Measurements from ENCODE around the gene SLC25A23. TPM values are rescaled to one million over a fixed set of nuclear protein-coding genes. Genes with fewer than 3 reads are reported as not detected.

SLC25A23 gene
- total and polyA plus RNA-seq, 10 of the 15 experiments (the other 5 are each of a cell fraction or from before 2014, with no cell fraction given): 10.2 to 85.8 (median 50.0) TPM

- FAIRE-seq: no peak
- in situ Hi-C loops (cut with MboI): no loop called here
- Histone ChIP-seq H3K9me3 (replicated peaks; ENCODE audit: control insufficient read depth, insufficient read depth, low read length) (no peaks in the 10 kb centered on the region), H3K27me3 (replicated peaks in 1 of 2; ENCODE audit: control insufficient read depth in 2 of 2, insufficient read depth in 2 of 2, low read length in 1 of 2) (peaks cover 0 to 2% of the 10 kb centered on the region in 2 experiments; a peak in 3 of 4 replicates), H3K4me2 (ENCODE audit: control insufficient read depth, insufficient read depth) (peak overlapping the region; percentile 87; the same call in 1 of the 2 replicates), H3K27ac (ENCODE audit: control insufficient read depth, insufficient read depth) (no peak overlapping the region), H3K4me3 (no peak overlapping the region), H3K9ac (ENCODE audit: control insufficient read depth, insufficient read depth, low read length) (no peak overlapping the region), H4K20me1 (ENCODE audit: control insufficient read depth, insufficient read depth) (no peaks in the 10 kb centered on the region), H2AFZ (ENCODE audit: control insufficient read depth, low read depth, low read length) (no peak overlapping the region), H3K79me2 (ENCODE audit: control insufficient read depth, insufficient read depth, low read length) (no peaks in the 10 kb centered on the region), H3K36me3 (ENCODE audit: control insufficient read depth in 2 of 2, insufficient read depth in 2 of 2, low read length in 1 of 2) (no peaks in the 10 kb centered on the region), H3K4me1 (ENCODE audit: control insufficient read depth, insufficient read depth, low read length) (peaks cover 2% of the 10 kb centered on the region)
- CTCF ChIA-PET: interaction anchor here (1.9 kb wide), 1 partner anchor 19 kb away, joined by 12 read pairs; the partner anchor contains the start of gene DENND1C
- RAD21 ChIA-PET (ENCODE audit: unreplicated experiment): interaction anchor here (0.7 to 1.2 kb wide), 2 partner anchors 251 to 362 kb away, joined by 3 to 4 read pairs; no protein-coding TSS in a partner anchor
- POLR2A ChIA-PET: interaction anchor here (1.6 kb wide), 1 partner anchor 11 kb away, joined by 4 read pairs; no protein-coding TSS in a partner anchor
- DNase-seq (ENCODE audit: low read depth, low spot score): no peak
- no TSS peak for BruUV-seq (replicated peaks)
- TF ChIP-seq RB1 (IDR thresholded peaks at IDR 0.05; ENCODE audit: borderline replicate concordance) (no peak), ESRRA (IDR thresholded peaks at IDR 0.05; ENCODE audit: low read length) (no peak), NRF1 (conservative IDR thresholded peaks at IDR 0.05; ENCODE audit: low read depth, low read length) (no peak), ASH2L (IDR thresholded peaks at IDR 0.05; ENCODE audit: borderline replicate concordance, low read depth) (no peak), BCL11A (IDR thresholded peaks at IDR 0.05; ENCODE audit: low read depth, low read length) (no peak), CHD4 (IDR thresholded peaks at IDR 0.05) (no peak), SMAD5 (IDR thresholded peaks at IDR 0.05; ENCODE audit: low read depth) (no peak), YBX1 (IDR thresholded peaks at IDR 0.05) (no peak), KAT2A (conservative IDR thresholded peaks at IDR 0.05; ENCODE audit: control insufficient read depth, low read depth, low read length) (no peak), SIN3A (IDR thresholded peaks at IDR 0.05; ENCODE audit: low read depth, low read length) (no peak), SPI1 (IDR thresholded peaks at IDR 0.05; ENCODE audit: borderline replicate concordance, insufficient read depth, low read depth, low read length) (no peak), CREM (IDR thresholded peaks at IDR 0.05; ENCODE audit: low read depth) (no peak), STAT3 (IDR thresholded peaks at IDR 0.05; ENCODE audit: low read depth, low read length) (no peak), MXI1 (IDR thresholded peaks at IDR 0.05; ENCODE audit: low read depth, low read length) (no peak), BMI1 (IDR thresholded peaks at IDR 0.05; ENCODE audit: borderline replicate concordance) (no peak), WRNIP1 (IDR thresholded peaks at IDR 0.05; ENCODE audit: borderline replicate concordance, low read depth, low read length) (no peak)
- intact Hi-C loops (cut with micrococcal nuclease; ENCODE audit: unreplicated experiment): loop anchor here (10.0 kb wide), 2 partner anchors 106 to 336 kb away; partner anchors contain the start of gene GTF2F1
- SMC1A ChIA-PET (ENCODE audit: uncharacterized antibody, unreplicated experiment): interaction anchor here (0.7 to 1.7 kb wide), 5 partner anchors 10 to 374 kb away, joined by 3 to 8 read pairs (median 4); partner anchors contain the start of gene DENND1C
- no peak for ATAC-seq
- 74% methylated on average over 24 of the region's 24 CpGs for WGBS (ENCODE audit: insufficient coverage, insufficient replicate concordance, low lambda C conversion rate, missing lambda C conversion rate)
Measured at GRCh38 chr19:6500837-6501739, 41.5 kb upstream of the SLC25A23 start.
